Measurements from ENCODE around the gene ZGPAT.

Gene ZGPAT

DNA sequence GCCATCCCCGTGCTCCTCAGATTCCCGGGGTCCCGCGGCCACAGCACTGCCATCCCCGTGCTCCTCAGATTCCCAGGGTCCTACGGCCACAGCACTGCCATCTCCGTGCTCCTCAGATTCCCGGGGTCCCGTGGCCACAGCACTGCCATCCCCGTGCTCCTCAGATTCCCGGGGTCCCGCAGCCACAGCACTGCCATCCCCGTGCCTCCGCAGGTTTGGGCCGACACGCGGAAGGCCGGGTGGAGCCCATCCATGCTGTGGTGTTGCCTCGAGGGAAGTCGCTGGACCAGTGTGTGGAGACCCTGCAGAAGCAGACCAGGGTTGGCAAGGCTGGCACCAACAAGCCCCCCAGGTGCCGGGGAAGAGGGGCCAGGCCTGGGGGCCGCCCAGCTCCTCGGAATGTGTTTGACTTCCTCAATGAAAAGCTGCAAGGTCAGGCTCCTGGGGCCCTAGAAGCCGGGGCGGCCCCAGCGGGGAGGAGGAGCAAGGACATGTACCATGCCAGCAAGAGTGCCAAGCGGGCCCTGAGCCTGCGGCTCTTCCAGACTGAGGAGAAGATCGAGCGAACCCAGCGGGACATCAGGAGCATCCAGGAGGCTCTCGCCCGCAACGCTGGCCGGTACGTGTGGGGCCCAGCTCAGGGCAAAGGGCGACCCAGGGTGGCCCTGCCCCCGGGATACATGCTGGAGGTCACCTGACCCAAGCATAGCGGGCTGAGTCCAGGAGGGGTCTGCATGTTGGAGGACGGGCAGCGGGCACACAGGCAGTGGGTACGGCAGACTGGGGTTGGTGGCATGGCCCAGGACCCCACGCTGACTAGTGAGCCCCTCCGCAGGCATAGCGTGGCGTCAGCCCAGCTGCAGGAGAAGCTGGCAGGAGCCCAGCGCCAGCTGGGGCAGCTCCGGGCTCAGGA is 27.4 kb downstream of the ZGPAT start:
- DNase-seq = no peak

DNA sequence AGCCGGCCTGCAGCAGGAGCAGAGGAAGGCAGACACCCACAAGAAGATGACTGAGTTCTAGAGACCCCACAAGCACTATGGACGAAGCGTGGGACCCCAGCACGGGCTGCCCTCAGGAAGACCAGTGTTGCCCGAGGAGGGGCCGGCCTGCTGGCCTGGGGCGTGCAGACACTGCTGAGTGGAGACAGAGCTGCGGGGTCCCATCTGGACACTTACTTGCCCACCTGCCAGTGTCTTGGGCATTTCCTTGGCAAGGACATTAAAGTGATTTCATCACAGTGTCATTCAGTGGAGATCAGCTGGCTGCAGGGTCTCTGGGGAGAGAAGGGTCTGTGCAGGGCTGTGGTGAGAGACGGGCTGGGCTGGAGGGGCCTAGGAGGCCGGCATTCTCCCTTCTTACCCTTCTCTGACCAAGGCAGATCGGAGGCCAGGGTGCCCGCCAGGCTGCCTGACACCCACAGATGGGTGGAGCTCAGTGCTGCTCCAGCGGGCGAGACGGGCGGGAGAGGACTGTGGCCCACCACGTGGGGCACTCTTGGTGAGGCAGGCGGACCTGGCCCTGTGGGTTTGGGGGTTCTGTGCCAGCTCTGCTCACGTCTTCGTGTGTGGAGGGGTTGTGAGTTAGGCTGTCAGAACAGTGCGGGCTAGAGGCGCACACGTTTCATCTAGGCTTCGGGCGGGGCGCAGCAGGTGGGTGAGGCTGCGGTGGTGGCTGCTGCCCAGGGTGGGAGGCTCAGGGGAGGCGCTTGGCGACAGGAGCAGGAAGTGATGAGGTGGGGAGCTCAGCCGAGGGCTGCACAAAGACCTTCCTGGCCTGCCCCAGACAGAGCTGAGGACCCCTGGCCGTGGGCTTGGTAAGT is 28.2 kb downstream of the ZGPAT start, which contains the start of gene LIME1:
TSS of gene LIME1 (plus strand) at position 806 of the 860 bp plus-strand sequence. CDS start 886 bp downstream, outside the sequence.
- no peak for DNase-seq

DNA sequence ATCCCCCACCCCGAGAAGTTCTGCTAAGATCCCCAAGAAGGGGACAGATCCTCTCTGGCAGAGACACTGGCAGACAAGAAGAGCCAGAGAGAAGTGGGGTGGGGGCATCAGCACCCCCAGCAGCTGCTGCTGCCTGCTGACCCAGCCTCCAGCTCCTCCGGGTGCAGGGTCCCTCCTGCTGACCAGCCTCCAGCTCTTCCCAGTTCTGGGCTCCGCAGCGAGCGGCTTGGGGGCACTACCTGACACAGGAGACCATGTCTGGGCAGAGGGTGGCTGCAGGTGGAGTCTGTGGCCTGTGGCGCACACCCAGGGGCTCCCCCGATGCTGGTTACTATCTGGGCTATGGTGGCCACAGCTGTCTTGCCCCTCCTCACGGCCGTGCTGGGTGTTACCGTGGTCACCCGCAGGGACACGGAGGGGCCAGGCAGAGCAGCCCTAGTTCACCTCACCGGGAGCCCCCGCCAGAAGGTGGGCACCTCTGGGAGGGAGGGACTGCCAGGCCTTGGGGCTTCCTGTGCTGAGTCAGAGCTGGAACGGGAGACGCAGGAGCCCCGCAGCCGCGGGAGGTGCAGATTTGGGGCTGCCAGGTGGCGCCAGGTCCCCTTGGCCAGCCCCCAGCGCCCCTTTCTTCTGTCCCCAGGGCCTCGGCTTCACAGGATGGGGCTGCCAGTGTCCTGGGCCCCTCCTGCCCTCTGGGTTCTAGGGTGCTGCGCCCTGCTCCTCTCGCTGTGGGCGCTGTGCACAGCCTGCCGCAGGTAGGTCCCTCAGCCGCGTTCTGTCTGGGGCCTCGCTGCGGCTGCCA is 29.3 kb downstream of the ZGPAT start:
- no peak for DNase-seq

DNA sequence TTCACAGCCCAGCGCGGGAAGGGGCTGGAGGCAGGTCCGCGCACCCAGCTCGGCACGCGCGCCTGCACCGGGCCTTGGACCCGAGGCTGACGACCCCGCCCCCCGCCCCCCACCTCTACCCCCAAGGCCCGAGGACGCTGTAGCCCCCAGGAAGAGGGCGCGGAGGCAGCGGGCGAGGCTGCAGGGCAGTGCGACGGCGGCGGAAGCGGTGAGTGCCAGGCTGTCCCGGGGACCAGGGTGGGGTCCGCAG is 29.8 kb downstream of the ZGPAT start:
- no peak for DNase-seq

DNA sequence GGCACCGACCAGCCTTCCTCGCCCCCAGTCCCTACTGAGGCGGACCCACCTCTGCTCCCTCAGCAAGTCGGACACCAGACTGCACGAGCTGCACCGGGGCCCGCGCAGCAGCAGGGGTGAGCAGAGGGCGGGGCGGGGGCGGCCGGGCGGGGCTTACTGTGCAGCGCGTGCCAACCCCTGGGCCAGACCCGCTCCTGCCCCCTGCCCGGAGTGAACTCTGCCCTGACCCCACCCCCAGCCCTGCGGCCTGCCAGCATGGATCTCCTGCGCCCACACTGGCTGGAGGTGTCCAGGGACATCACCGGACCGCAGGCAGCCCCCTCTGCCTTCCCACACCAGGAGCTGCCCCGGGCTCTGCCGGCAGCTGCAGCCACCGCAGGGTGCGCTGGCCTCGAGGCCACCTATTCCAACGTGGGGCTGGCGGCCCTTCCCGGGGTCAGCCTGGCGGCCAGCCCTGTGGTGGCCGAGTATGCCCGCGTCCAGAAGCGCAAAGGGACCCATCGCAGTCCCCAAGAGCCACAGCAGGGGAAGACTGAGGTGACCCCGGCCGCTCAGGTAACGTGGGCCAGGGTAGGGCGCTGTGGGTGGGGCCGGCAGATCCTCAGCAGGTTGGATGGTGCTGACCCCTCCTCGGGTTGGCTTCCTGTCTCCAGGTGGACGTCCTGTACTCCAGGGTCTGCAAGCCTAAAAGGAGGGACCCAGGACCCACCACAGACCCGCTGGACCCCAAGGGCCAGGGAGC is 30.3 kb downstream of the ZGPAT start:
- DNase-seq = no peak

DNA sequence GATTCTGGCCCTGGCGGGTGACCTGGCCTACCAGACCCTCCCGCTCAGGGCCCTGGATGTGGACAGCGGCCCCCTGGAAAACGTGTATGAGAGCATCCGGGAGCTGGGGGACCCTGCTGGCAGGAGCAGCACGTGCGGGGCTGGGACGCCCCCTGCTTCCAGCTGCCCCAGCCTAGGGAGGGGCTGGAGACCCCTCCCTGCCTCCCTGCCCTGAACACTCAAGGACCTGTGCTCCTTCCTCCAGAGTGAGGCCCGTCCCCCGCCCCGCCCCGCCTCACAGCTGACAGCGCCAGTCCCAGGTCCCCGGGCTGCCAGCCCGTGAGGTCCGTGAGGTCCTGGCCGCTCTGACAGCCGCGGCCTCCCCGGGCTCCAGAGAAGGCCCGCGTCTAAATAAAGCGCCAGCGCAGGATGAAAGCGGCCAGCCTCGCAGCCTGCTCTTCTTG is 30.9 kb downstream of the ZGPAT start:
- no peak for DNase-seq

DNA sequence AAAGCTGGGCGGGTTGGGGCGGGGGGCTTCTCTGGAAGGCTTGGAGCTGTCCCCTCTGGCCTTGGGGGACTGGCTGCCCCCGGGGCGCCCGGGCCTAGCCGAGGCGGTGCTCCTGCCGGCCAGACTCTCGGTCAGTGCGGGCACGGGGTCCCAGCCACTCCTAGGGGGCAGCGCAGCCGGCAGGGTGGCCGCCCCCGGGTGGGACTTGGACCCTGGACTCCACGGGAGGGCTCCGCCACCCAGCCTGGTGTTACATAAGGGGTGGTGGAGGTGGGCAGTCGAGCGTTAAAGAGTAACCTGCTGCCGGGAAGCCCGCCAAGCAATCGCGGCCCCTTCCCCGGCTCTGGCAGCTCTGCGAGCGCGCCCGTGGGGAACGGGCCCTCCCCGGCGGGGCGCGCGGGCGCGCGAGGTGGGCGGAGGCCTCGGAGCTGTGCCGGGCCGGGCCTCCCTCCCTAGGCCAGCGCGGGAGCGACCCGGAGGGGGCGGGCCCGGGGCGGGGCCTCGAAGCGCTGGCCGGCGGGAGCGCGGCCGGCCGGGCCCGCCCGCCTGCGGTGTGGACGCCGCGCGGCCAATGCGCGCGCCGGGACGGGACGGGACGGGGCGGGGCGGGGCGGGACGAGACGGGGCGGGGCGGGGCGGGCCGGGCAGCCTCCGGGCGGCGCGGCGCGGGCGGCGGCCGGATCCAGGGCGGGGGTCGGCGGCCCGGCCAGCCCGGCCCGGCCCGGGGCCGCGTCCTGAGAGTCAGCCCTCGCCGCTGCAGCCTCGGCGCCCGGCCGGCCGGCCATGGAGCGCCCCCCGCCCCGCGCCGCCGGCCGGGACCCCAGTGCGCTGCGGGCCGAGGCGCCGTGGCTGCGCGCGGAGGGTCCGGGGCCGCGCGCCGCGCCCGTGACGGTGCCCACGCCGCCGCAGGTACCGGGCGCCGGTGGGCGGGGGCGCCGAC is 31.6 kb downstream of the ZGPAT start, which contains the start of gene SLC2A4RG:
TSS of gene SLC2A4RG (plus strand) at position 647 of the 940 bp plus-strand sequence. CDS start at position 784, 137 bp downstream.
- peak; percentile 47 for DNase-seq

DNA sequence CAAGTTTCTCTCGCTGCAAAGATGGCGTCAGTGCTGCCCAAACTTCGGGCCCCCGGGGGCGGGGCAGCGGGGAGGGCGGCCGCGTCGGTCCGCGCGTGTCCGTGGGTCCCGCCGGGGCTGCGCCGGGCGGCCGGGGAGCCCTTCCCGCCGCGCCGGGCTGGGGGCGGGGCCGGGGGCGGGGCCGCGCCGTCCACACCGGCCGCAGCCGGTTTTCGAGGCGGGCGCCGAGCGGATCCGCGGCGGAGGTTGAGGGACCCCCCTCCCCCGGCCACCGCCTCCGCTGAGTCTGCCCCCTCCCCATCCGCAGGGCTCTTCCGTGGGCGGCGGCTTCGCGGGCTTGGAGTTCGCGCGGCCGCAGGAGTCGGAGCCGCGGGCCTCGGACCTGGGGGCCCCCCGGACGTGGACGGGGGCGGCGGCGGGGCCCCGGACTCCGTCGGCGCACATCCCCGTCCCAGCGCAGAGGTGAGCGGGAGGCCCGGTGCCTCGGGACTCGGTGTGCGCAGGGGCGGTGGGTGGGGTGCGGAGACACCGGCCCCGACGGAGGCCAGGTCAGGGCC is 32.3 kb downstream of the ZGPAT start:
- DNase-seq = no peak

DNA sequence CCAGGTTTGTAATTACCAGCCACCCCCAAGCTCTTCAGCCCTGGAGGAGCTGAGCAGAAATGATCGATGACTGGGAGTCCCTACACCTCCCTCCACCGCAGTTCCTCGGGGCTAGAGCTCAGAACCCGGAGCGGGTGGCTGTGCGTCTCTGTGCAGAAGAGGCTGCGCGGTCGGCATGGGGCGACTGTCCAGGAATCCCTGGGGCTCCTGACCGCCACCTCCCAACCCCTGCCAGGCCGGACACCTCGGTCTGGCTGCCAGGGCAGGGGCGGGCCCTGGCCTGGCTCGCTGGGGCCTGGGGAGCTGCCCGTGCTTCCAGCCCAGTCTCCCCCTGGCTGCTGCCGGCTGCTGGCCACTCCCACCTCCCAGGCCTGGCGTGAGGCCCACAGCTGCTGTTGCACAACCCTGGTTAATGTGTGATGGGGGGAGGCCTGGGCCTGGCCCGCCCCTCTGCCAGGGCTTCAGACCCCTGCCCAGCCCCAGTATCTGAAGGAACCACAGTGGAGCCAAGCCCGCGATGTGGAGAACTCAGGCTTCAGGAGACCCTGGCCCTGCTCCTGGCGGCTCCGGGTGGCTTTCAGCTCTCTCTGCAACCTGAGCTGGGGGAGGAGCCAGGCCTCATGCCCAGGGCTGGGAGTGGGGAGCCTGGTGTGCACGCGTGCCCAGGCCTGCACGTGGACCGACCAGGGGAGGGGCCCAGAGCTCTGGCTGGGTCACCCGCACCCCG is 33.0 kb downstream of the ZGPAT start:
- DNase-seq = peak; percentile 48

DNA sequence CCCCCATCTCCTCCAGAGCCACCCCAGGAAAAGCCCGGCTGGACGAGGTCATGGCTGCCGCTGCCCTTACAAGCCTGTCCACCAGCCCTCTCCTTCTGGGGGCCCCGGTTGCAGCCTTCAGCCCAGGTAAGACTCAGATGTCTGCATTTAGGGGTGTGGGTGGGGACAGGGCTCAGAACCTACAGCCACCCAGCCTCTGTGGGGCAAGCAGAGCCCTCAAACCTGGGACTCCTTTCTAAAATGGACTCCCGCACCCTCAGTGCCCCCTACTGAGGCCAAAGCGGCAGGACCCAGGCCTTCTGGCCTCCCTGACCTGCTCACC is 33.5 kb downstream of the ZGPAT start:
- no peak for DNase-seq

DNA sequence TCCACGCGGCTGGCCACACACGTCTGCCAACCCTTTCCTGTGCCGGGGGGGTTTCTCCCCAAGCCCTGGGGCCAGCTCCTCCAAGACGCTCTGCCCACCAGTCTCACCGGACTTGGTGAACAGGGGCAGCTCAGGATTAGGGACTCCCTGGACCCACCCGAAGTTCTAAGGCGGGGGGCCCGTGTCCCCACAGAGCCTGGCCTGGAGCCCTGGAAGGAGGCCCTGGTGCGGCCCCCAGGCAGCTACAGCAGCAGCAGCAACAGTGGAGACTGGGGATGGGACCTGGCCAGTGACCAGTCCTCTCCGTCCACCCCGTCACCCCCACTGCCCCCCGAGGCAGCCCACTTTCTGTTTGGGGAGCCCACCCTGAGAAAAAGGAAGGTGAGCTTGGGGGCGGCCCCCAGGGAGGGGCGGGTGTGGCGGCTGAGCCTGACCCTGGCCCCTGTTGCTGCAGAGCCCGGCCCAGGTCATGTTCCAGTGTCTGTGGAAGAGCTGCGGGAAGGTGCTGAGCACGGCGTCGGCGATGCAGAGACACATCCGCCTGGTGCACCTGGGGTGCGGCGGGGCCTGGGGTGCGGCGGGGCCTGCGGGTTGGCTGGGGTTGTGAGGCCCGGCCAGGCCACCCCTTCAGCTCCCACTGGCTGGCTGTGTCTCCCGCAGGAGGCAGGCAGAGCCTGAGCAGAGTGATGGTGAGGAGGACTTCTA is 34.0 kb downstream of the ZGPAT start:
- no peak for DNase-seq

DNA sequence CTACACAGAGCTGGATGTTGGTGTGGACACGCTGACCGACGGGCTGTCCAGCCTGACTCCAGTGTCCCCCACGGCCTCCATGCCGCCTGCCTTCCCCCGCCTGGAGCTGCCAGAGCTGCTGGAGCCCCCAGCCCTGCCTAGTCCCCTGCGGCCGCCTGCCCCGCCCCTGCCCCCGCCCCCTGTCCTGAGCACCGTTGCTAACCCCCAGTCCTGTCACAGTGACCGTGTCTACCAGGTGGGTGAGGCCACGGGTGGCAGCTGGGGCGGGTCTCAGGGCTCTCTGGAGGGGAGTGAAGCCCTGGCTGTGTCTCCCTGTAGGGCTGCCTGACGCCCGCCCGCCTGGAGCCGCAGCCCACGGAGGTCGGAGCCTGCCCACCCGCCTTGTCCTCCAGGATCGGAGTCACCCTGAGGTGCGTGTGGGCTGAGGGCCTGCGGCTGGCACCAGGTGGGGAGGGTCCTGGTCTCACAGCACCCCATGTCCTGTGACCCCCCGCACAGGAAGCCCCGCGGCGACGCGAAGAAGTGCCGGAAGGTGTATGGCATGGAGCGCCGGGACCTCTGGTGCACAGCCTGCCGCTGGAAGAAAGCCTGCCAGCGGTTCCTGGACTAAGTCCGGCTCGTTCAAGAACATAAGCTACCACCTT is 34.7 kb downstream of the ZGPAT start:
- no peak for DNase-seq

DNA sequence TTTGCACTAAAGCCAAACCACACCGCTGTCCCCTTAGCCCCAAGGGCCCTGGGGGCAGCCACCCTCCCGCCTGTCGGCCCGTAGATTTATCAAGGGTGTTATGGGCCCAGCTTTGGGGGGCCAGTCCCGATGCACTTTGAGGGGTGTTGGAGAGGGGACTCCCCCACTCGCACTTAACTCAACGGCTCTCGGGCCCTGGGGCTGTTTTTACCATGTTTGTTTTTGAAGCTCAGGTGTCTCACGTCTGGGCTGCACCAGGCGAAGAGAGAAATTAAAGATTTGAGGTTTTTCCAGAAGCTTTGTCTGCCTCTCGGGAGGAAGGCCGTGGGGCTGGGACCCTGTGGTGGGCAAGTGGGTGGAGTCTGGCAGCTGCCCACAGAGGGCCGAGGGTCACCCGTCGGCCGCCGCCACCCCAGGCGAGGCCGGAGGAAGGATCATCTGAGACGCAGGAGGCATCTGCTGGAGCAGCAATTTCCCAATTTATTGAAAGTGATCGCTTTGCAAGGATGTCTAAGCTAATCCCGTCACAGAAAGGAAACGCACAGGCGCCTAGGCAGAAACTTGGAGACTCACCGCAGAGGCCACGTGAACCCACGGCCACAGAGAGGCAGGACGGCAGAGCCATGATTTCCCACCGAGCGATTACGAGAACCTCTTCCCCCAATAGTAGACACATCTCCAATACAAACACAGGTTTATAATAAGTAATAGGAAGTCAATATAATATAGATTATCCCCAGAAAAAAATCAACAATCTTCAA is 35.6 kb downstream of the ZGPAT start:
- no peak for DNase-seq

DNA sequence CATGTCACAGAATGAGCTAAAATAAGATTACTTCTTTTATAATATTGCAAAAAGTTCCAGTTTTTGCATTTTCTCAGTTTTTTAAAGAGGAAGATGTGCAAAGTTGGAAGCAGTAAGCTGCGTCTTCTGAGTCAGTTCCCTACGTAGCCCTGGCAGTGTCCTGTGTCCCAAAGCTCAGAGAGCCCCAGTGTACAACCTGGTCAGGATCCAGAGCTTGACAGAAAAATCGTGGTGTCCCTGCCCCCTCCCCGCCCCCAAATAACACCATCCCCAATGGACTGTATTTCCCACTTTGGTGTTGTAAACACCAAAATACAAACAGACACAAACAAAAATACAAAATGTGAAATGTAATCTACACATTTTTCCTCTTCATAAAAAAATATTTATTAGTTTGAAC is 36.3 kb downstream of the ZGPAT start:
- DNase-seq = no peak

DNA sequence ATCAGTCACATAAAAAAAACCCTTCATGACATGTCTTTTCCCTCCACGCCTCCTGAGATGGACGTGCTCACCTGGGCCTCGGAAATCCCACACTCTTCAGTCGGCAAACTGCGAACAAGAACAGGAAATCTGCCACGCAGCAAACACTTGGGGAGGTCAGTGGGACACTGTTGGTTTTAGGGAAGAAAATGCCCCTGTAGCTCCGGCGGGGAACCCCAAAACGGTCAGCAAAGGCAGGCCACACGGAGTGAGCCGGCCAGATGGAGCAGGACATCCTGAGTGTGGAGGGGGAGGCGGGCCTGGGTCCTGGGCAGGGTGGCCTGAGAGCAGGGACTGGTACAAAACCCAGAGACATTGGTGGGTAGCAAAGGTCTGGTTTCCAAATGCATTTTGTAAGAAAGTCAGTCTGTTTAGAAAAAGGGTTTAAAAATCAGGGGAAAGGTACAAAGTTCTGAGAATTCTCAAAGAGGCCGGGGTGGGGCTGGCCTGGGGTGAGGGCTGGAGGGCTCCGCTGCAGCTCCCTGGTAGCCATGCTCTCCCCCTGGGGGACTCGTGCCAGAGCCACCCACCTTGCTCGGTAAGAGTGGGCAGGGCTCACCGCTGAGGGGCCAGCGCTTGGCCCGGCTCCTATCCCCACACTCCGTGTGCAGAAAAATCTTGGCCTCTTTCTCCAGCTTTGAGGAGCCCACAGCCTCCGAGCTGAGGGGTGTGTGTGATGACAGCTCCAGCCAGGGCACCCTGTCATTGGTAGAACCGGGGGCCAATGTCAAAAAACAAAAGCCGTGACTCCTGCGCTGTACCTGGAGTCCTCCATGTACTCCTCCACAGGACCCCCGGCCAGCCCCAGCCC is 37.0 kb downstream of the ZGPAT start:
- no peak for DNase-seq

DNA sequence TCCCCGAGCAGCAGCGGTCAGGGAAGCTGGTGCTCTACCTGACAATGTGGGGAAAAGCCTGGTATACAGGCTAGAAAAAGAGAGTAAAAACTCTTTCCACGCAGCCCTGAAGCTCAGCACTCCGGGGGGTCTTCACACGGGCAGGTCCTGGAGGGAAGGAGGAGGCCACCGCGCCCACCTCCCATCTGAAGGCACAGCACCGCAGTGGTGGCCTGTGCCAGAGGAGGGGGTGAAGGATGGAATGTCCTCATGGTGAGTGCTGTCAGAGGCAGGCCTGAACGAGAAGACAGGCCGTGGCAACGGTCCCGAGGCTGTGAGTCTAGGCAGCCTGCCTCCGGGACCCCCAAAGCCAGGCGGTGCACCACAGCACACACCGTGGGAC is 37.6 kb downstream of the ZGPAT start:
- no peak for DNase-seq
